Muscle of leg (tissue), 11 donors: ENCODE results near the gene SFRP5. TPM values are rescaled to one million over a fixed set of nuclear protein-coding genes. Genes with fewer than 3 reads are reported as not detected.
A peak's percentile ranks its signal among the peaks of the same experiment; 100 is the strongest.

Experiments
- DNase-seq: peaks from one replicate; pipeline ENCODE4 v3.0.0; 2013
- H3K27ac ChIP-seq: one replicate; pipeline ENCODE4 v1.5.1; 2013; ENCODE audit warnings: mild to moderate bottlenecking, low read length, control low read depth
- H3K27me3 ChIP-seq: one replicate; pipeline ENCODE4 v1.6.1; 2013; ENCODE audit warnings: low read length; ENCODE audit not compliant: control insufficient read depth, insufficient read depth
- H3K36me3 ChIP-seq: one replicate; pipeline ENCODE4 v1.6.1; 2013; ENCODE audit warnings: low read length; ENCODE audit not compliant: control insufficient read depth, insufficient read depth
- H3K4me1 ChIP-seq: one replicate; pipeline ENCODE4 v1.6.1; 2013; ENCODE audit warnings: low read length; ENCODE audit not compliant: control insufficient read depth, insufficient read depth
- H3K4me3 ChIP-seq: one replicate; pipeline ENCODE4 v1.5.1; 2013; ENCODE audit warnings: low read length, control low read depth
- H3K9me3 ChIP-seq: replicated peaks from 2 replicates; pipeline ENCODE4 v1.6.1; 2013; ENCODE audit warnings: low read depth, low read length; ENCODE audit not compliant: control insufficient read depth
- WGBS: methylation state at CpG from one replicate; pipeline ENCODE4 v1.1.5; 2013; ENCODE audit warnings: missing lambda C conversion rate; ENCODE audit not compliant: insufficient coverage; 5-methylcytosine and 5-hydroxymethylcytosine counted together
- polyA plus RNA-seq, 8 donors: library from polyadenylated mRNA; unstranded; fragments of 120-200 nt; gene quantifications; one replicate each; pipeline versions ENCODE4 v1.2.1 to v1.2.3, GENCODE V29; 2013; ENCODE audit warnings: inconsistent platforms in 1 of 8, low replicate concordance in 1 of 8; ENCODE audit not compliant: insufficient read length in 8 of 8, insufficient read depth in 1 of 8
- total RNA-seq: library from RNA; stranded (reverse); fragments of 120-200 nt; gene quantifications from one replicate; pipeline ENCODE4 v1.2.4, GENCODE V29; 2013

The SFRP5 gene
- total and polyA plus RNA-seq, 9 donors: 0.75 to 2.5 (median 1.5) TPM

DNA sequence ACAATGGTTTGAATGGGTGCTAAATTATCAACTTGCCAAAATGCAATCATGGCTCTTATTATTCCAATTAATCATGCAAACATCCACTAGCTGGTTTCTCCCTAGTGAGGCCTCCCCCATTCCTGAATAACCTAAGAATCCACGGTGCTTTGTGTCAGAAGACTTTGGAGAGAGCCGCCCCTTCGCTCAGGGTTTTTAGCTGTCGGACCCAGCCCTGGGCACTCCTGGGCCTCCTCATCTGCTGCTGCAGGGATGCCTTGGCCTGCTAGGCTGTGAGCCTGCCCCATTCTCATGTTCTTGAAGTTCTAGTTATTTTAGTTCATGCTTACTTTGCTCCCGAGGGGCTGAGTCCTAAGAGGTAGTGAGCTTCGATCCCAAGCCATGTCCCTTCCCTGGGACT is 34.1 kb upstream of the SFRP5 start:
- WGBS: 26% methylated on average over 5 of the region's 6 CpGs

DNA sequence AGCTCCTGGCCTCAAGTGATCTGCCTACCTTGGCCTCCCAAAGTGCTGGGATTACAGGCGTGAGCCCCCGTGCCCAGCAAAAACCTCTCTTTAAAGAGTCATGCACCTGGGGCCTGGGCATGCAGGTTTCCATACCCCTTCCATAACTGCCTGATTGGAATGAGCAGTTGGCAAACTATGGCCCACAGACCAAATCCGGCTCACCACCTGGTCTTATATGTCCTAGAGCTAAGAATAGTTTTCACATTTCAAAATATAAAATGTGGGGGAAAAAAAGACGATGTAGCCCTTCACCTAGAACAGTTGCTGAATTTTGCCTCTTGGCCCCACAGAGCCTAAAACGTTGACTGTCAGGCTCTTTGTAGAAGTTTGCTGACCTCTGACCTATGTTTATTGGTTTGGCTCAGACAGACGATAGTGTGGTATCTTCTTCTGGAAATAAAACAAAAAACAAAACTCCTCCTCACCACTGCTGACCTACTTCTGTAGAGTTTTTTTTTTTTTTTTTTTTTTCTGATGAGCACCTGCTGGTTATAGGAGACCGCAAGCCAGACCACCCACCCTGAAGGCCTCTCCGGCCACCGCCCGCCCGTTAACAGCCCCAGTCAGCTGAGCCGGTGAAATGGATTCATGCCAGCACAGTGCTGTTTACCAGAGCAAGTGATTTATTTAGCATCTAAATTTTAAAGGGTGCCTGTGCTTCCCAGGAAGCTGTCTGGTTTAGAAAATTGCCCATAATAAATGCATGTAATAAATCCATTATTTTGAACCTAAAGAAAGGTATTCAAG is 33.5 kb upstream of the SFRP5 start:
- Histone ChIP-seq H3K36me3 (no peaks in the 10 kb centered on the region), H3K27me3 (peaks cover 8% of the 10 kb centered on the region), H3K9me3 (no peaks in the 10 kb centered on the region), H3K4me3 (no peak overlapping the region), H3K4me1 (no peaks in the 10 kb centered on the region), H3K27ac (no peak overlapping the region)
- DNase-seq: peak; percentile 48
- WGBS: 67% methylated on average over 2 of the region's 12 CpGs

More for the DNA sequence above, 34.1 kb upstream of the SFRP5 start:
- Histone ChIP-seq H3K27me3 (peaks cover 5% of the 10 kb centered on the region), H3K4me1 (no peaks in the 10 kb centered on the region), H3K36me3 (no peaks in the 10 kb centered on the region), H3K27ac (no peak overlapping the region), H3K4me3 (no peak overlapping the region), H3K9me3 (no peaks in the 10 kb centered on the region)
- DNase-seq: no peak

DNA sequence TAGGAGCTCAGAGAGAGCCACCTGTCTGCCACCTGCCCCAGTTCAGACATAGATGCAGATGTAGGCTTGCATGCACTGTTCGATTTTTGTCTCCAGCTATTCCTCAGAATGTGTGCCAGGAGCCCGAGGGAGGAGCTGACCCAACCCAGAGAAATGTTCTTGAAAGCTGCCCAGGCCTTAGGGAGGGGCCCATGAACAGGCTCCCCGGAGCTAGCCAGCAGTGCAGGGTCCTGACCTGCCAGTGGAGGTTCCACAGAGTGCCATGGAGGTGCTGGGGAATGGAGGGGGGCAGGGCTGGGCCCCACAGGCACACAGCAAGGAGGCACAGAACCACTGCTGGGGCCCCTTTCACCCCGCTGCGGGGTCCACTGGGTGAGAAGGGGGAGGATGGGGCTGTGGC is 29.6 kb upstream of the SFRP5 start:
- no peak overlapping the region for H3K27ac ChIP-seq
- peaks cover 14% of the 10 kb centered on the region for H3K27me3 ChIP-seq
- WGBS: 77% methylated on average over 5 of the region's 5 CpGs

DNA sequence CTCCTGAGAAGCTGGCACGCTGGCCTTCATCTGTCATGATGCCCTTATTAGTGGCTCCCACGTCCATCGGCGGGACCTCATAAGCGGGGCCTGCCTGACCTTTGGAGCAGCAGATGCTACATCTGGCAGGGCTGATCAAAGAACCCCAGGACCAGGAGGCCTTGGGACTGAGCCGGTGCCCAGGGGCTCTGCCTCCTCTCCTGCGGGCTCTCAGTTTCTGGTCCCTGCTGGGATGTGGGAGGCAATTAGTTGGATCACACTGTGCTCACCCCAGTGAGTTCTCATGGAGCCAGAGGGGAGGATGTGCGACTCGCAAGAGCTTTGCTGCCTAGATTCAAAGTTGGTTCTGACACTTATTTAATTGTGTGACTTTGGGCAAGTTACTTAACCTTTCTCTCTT is 28.7 kb upstream of the SFRP5 start:
- Histone ChIP-seq H3K36me3 (no peaks in the 10 kb centered on the region), H3K4me1 (no peaks in the 10 kb centered on the region), H3K27me3 (peaks cover 14% of the 10 kb centered on the region), H3K27ac (no peak overlapping the region), H3K9me3 (peaks cover 7% of the 10 kb centered on the region), H3K4me3 (no peak overlapping the region)
- WGBS: 66% methylated on average over 6 of the region's 9 CpGs
- DNase-seq: no peak

More for the DNA sequence above, 29.6 kb upstream of the SFRP5 start:
- no peaks in the 10 kb centered on the region for H3K4me1 ChIP-seq
- no peaks in the 10 kb centered on the region for H3K36me3 ChIP-seq
- DNase-seq: no peak
- H3K4me3 ChIP-seq: no peak overlapping the region
- H3K9me3 ChIP-seq: peaks cover 7% of the 10 kb centered on the region

DNA sequence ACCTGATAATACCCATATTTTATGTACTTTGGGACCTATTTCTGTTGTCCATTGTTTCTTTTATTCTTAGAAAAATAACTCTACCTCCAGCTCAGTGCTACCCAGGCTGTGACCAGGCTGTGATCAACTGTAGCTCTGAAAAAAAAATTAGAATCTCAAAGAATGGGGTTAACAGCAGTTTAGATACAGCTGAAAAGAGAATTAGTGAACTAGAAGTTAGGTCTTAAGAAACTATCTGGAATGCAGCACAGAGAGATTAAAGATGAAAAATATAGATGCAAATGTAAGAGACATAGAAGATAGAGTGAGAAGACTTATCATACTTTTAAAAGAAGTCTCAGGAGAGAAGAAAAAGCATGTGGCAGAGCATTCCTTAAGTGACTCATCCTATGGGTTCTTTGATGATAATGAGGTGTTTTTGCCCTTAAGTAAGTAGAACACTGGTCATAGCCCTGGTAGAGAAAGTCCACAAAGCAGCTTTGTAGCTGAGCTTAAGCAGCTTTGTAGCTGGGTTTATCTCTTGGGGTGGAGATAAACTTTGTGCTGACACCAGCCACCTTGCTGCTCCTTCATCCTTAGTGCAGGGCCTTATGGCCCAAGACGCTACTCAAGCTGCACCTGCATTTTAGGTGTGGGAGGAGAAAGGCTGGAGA is 27.3 kb upstream of the SFRP5 start:
- Histone ChIP-seq H3K4me1 (no peaks in the 10 kb centered on the region), H3K27ac (no peak overlapping the region), H3K4me3 (no peak overlapping the region), H3K9me3 (peaks cover 7% of the 10 kb centered on the region), H3K27me3 (peaks cover 14% of the 10 kb centered on the region), H3K36me3 (no peaks in the 10 kb centered on the region)
- WGBS: no CpG with 5 or more reads among the region's 1 CpG
- DNase-seq: no peak

DNA sequence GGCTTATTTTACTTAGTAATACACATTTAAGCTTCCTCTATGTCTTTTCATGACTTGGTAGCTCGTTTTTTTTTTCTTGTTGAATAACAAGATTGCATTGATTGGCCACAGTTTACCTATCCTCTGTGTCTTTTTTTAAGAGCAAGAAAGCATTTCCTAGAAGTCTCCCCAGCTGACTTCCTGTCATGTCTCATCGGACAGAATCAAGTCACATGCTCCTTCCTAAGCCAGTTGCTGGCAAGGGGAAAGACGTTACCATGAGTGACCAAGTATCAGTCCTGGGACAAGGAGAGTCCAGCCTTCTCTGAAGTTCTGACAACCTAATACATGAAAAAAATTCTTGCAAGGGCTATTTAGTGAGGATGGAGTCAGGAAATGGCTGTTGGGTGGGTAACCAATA is 24.9 kb upstream of the SFRP5 start:
- Histone ChIP-seq H3K4me1 (peaks cover 2% of the 10 kb centered on the region), H3K36me3 (no peaks in the 10 kb centered on the region), H3K4me3 (no peak overlapping the region), H3K27me3 (peaks cover 13% of the 10 kb centered on the region), H3K27ac (no peak overlapping the region), H3K9me3 (peaks cover 7% of the 10 kb centered on the region)
- DNase-seq: no peak
- no CpG with 5 or more reads among the region's 3 CpGs for WGBS

DNA sequence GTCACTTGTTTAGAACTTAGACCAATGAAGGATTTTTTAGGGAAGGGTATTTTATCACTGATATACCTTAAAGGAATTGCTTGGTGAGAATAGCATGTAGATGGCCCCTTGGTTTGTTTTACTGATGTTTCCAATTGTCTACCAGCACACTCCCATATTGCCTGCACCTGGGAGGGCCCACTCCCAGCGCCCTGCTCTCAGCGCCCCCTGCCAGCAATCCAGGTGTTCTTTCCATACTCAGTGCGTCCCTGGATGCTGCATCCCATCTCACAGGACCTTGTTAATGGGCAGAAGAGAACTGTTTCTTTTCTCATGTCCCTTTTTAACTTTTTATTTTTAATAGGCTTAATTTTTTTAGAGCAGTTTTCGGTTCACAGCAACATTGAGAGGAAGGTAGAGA is 24.1 kb upstream of the SFRP5 start:
- H3K4me1 ChIP-seq: peaks cover 3% of the 10 kb centered on the region
- no peak overlapping the region for H3K4me3 ChIP-seq
- no peak overlapping the region for H3K27ac ChIP-seq
- peaks cover 7% of the 10 kb centered on the region for H3K9me3 ChIP-seq
- no CpG with 5 or more reads among the region's 4 CpGs for WGBS
- peaks cover 18% of the 10 kb centered on the region for H3K27me3 ChIP-seq
- H3K36me3 ChIP-seq: no peaks in the 10 kb centered on the region
- DNase-seq: no peak

DNA sequence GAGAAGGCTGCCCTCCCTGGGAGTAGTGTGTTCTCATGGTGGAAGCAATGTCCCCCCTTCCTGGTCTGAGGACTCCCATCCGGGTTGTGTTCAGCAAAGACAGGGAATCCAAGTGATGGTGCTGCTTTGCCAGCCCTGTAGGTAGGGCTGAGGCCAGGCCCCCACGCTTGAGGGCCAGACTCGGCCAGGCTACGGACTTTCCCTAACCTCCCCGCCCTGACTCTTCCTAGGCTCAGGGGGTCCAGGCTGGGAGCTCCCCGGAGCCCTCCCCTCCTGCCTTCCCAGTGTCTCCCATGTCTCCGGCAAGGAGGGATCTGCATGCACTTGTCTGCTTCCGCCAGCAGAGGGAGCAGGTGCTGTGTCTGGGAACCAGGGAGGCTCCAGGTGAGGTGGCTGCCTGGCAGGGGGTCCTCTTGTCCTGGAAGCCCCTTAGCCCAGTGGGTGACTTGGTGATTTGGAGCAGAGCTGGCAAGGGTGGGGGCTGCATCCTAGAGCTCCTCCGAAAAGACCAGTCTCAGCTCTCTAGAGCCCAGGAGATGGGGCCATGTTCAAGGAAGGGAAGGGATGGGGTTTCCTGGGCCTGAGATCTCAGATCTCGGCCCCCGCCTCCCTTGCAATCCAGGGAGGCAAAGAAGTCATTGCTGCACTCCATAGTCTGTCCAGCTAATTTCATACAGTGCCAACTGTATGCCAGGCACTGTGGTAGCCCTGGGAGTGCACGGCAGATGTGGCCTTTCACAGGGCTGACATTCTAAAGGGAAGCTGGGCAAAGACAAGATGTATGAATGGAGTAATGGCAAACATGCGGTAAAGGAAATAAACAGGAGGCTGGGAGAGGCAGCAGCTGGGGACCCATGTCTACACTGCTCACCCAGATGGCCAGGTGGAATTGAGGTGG is 20.3 kb upstream of the SFRP5 start:
- 44% methylated on average over 8 of the region's 13 CpGs for WGBS
- no peaks in the 10 kb centered on the region for H3K9me3 ChIP-seq
- H3K4me1 ChIP-seq: peaks cover 10% of the 10 kb centered on the region
- DNase-seq: peak; percentile 51
- no peaks in the 10 kb centered on the region for H3K36me3 ChIP-seq
- H3K4me3 ChIP-seq: no peak overlapping the region
- H3K27me3 ChIP-seq: peaks cover 20% of the 10 kb centered on the region
- no peak overlapping the region for H3K27ac ChIP-seq

DNA sequence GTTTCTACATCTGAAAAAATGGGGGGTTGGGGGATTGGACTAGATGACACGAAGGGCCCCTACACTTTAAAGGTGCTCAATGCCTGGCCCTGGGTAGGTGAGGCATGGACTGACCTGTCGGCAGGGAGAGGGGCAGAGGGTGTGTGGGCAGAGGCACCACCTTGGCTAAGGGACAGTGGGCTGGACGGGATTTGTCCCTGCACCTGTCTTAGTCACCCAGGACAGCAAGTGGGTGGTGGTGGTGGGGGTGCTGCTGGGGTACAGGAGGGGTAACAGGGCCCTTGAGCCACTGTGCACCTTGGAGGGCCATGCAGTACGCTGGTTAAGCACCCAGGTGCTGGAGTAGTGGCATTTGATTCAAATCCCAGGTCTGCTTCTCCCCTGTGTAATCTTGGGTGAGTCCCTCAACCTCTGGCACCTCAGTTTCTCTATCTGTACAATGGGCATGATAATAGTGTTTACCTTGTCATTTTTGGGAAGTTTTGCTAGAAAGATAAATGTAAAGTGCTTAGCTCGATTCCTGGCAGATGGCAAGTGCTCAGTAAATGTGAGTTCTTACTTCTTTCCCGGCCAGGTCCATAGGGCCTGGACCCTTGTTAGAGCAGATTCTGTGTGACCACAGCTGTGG is 18.1 kb upstream of the SFRP5 start:
- no peak overlapping the region for H3K4me3 ChIP-seq
- no peaks in the 10 kb centered on the region for H3K36me3 ChIP-seq
- peaks cover 10% of the 10 kb centered on the region for H3K4me1 ChIP-seq
- H3K27ac ChIP-seq: no peak overlapping the region
- no peak for DNase-seq
- H3K27me3 ChIP-seq: peaks cover 25% of the 10 kb centered on the region
- 69% methylated on average over 5 of the region's 6 CpGs for WGBS
- H3K9me3 ChIP-seq: no peaks in the 10 kb centered on the region
